ENCODE results near the gene GCNT1.

DNA sequence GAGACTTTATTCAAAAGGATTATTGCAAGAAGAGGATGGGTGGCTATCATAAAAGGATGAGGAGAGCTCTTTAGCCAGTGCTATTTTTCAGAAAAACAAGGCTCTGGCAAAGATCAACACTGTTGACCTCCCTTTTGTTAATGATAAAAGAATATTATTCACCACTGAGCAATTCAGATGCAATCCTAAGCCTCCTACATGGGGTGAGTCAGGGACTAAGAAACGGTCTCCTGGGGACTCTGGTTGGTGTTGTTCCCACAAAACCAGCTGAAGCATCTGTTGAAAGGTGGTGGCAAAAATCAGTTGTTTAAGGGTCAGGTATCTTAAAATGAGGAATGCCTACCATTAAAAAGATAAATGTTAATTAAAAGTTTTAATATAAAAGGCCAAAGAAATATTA is 7.7 kb upstream of the GCNT1 start:
- TF ChIP-seq CTCF (conservative IDR thresholded peaks at IDR 0.05 in 1 of 2, IDR thresholded peaks at IDR 0.05 in 1 of 2; ENCODE audit: extremely low read depth in 1 of 2, insufficient read depth in 1 of 2, low read depth in 1 of 2, low read length in 2 of 2) (no peak), EZH2 (IDR thresholded peaks at IDR 0.05; ENCODE audit: borderline replicate concordance, low read length) (no peak)
